A549 (cell line): ENCODE data around the gene FAM174B. TPM values are rescaled to one million over a fixed set of nuclear protein-coding genes. Genes with fewer than 3 reads are reported as not detected.

Experiments
- ATAC-seq, 2 experiments: fragments of 200-7000 bp in 1 of 2; fragments of >200 bp in 1 of 2; cut with Nextera tagmentation in 1 of 2; cut with Tn5 transposase in 1 of 2; 3 replicates each; pipeline versions ENCODE4 v1.8.0 to v1.9.1; 2018 to 2020; ENCODE audit warnings: mild to moderate bottlenecking in 1 of 2, moderate library complexity in 1 of 2
- CTCF ChIA-PET: fragments of 300-600 bp; sonication (Branson Sonifier 250); formaldehyde crosslinking; extraction: SDS; loops from one replicate; lab custom pipeline; 2021; ENCODE audit warnings: antibody characterized with exemption, inconsistent platforms; lab: Yijun Ruan, JAX
- POLR2A ChIA-PET: fragments of 350-600 bp; formaldehyde crosslinking; extraction: SDS; loops from one replicate; lab custom pipeline; 2021; ENCODE audit warnings: antibody characterized with exemption, inconsistent platforms; lab: Yijun Ruan, JAX
- DNase-seq, 2 experiments: peaks; one replicate each; pipeline versions ENCODE4 v3.0.0 to v3.0.0-alpha.2; 2011 to 2016; ENCODE audit warnings: low read depth in 1 of 2, low spot score in 1 of 2
- FAIRE-seq: peaks from 2 replicates; lab custom pipeline; 2011; peaks lifted over from hg19 to GRCh38; lab: Jason Lieb, UNC
- H3K27ac ChIP-seq, 2 experiments: fragments of >200 bp; sonication (Bioruptor Twin); formaldehyde crosslinking; 3 replicates each; pipeline ENCODE4 v1.5.1; 2016 to 2017
- H3K4me1 ChIP-seq: fragments of >200 bp; sonication (Bioruptor Twin); formaldehyde crosslinking; 3 replicates; pipeline ENCODE4 v1.6.1; 2016
- H3K4me2 ChIP-seq: fragments of >200 bp; sonication (Bioruptor Twin); formaldehyde crosslinking; 3 replicates; pipeline ENCODE4 v1.6.1; 2016
- H3K4me3 ChIP-seq: fragments of >200 bp; sonication (Bioruptor Twin); formaldehyde crosslinking; 3 replicates; pipeline ENCODE4 v1.5.1; 2016
- H3K9me3 ChIP-seq: fragments of >200 bp; sonication (Bioruptor Twin); formaldehyde crosslinking; 3 replicates; pipeline ENCODE4 v1.6.1; 2016
- CEBPB ChIP-seq, 2 experiments: fragments of >200 bp in 1 of 2; sonication (Bioruptor Twin) in 1 of 2; formaldehyde crosslinking in 1 of 2; IDR thresholded peaks; 2 replicates each; pipeline ENCODE4 v1.6.1; 2012 to 2016
- CHD4 ChIP-seq: fragments of 200-600 bp; sonication (generic); IDR thresholded peaks from 2 replicates; pipeline ENCODE4 v1.6.1; 2016; ENCODE audit warnings: antibody characterized with exemption, mild to moderate bottlenecking, borderline replicate concordance
- E2F6 ChIP-seq: IDR thresholded peaks from 2 replicates; pipeline ENCODE4 v1.6.1; 2012; ENCODE audit warnings: low read depth, borderline replicate concordance
- EHMT2 ChIP-seq: fragments of 200-600 bp; sonication (generic); IDR thresholded peaks from 2 replicates; pipeline ENCODE4 v1.6.1; 2016; ENCODE audit warnings: antibody characterized with exemption, low read depth, mild to moderate bottlenecking, moderate library complexity
- EP300 ChIP-seq, 2 experiments: fragments of >200 bp; sonication (Bioruptor Twin); formaldehyde crosslinking; IDR thresholded peaks; 2 replicates in 1 of 2; 3 replicates in 1 of 2; pipeline ENCODE4 v1.6.1; 2016 to 2017
- FOSL2 ChIP-seq, 2 experiments: fragments of 450-650 bp in 1 of 2; fragments of >200 bp in 1 of 2; sonication (Bioruptor Twin) in 1 of 2; formaldehyde crosslinking; IDR thresholded peaks; 2 replicates each; pipeline versions ENCODE4 v1.5.0 to v1.6.1; 2016 to 2020; ENCODE audit warnings: mild to moderate bottlenecking in 1 of 2, moderate library complexity in 1 of 2
- GATA3 ChIP-seq: IDR thresholded peaks from 2 replicates; pipeline ENCODE4 v1.6.1; 2012; ENCODE audit warnings: borderline replicate concordance
- HES2 ChIP-seq: fragments of >200 bp; sonication (Bioruptor Twin); formaldehyde crosslinking; IDR thresholded peaks from 2 replicates; pipeline ENCODE4 v1.6.1; 2016
- JUN ChIP-seq, 2 experiments: fragments of >200 bp; sonication (Bioruptor Twin); formaldehyde crosslinking; IDR thresholded peaks; 2 replicates in 1 of 2; 3 replicates in 1 of 2; pipeline ENCODE4 v1.6.1; 2016 to 2017
- MAFK ChIP-seq: fragments of 450-650 bp; IDR thresholded peaks from 2 replicates; pipeline ENCODE4 v1.6.1; 2014; ENCODE audit not compliant: partially characterized antibody
- MAX ChIP-seq: IDR thresholded peaks from 2 replicates; pipeline ENCODE4 v1.6.1; 2012
- NFE2L2 ChIP-seq: fragments of 150-350 bp; conservative IDR thresholded peaks from 2 replicates; pipeline ENCODE4 v1.6.1; 2014; ENCODE audit warnings: low read length
- PBX3 ChIP-seq: IDR thresholded peaks from 2 replicates; pipeline ENCODE4 v1.6.1; 2012
- POLR2A ChIP-seq: IDR thresholded peaks from 2 replicates; pipeline ENCODE4 v1.6.1; 2012; ENCODE audit warnings: mild to moderate bottlenecking, low read length
- RAD21 ChIP-seq, 2 experiments: fragments of >200 bp in 1 of 2; sonication (Bioruptor Twin) in 1 of 2; formaldehyde crosslinking in 1 of 2; IDR thresholded peaks in 1 of 2; conservative IDR thresholded peaks in 1 of 2; 2 replicates in 1 of 2; 3 replicates in 1 of 2; pipeline ENCODE4 v1.6.1; 2012 to 2018; ENCODE audit warnings: inconsistent platforms in 1 of 2
- RARB ChIP-seq: fragments of 250-450 bp; sonication (Bioruptor Pico); IDR thresholded peaks from 2 replicates; pipeline ENCODE4 v1.8.0; 2021; ENCODE audit warnings: mild to moderate bottlenecking, moderate library complexity
- RFX5 ChIP-seq: fragments of 450-650 bp; IDR thresholded peaks from 2 replicates; pipeline ENCODE4 v1.7.1; 2014; ENCODE audit warnings: antibody characterized with exemption, mild to moderate bottlenecking, moderate library complexity
- SMC3 ChIP-seq: fragments of >200 bp; sonication (Bioruptor Twin); formaldehyde crosslinking; IDR thresholded peaks from 3 replicates; pipeline ENCODE4 v1.6.1; 2018; ENCODE audit warnings: inconsistent platforms
- ZC3H11A ChIP-seq: fragments of 450-650 bp; IDR thresholded peaks from 2 replicates; pipeline ENCODE4 v1.6.1; 2014; ENCODE audit warnings: antibody characterized with exemption, mild to moderate bottlenecking
- ZFP36 ChIP-seq: fragments of 450-650 bp; IDR thresholded peaks from 2 replicates; pipeline ENCODE4 v1.6.1; 2014; ENCODE audit warnings: borderline replicate concordance; ENCODE audit not compliant: partially characterized antibody
- ZSCAN20 ChIP-seq: fragments of 250-450 bp; sonication (Bioruptor Pico); IDR thresholded peaks from 2 replicates; pipeline ENCODE4 v1.8.0; 2022; ENCODE audit warnings: mild to moderate bottlenecking, moderate library complexity
- WGBS: methylation state at CpG from one replicate; pipeline ENCODE4 v1.1.6; 2017; ENCODE audit errors: missing lambda C conversion rate; 5-methylcytosine and 5-hydroxymethylcytosine counted together
- polyA plus RNA-seq, 4 experiments: library from polyadenylated mRNA; depleted of rRNA in 3 of 4; stranded (reverse); fragments of >200 nt; fragmentation: RNase III in 1 of 4; extraction: RNeasy Plus Mini Kit Qiagen cat#74134 plus additional on column Dnase treatment in 1 of 4; gene quantifications; 2 replicates in 3 of 4; 3 replicates in 1 of 4; pipeline ENCODE4 v1.2.3, GENCODE V29; 2011 to 2017

Gene FAM174B
- polyA plus RNA-seq, 2 of the 4 experiments (the other 2 are of a cell fraction), result 4.6 to 13.9 TPM

GRCh38 chr15:92617549-92618520, 37.7 kb downstream of the FAM174B start:
- FAIRE-seq, result no peak
- ChIA-PET POLR2A (no interaction called here), CTCF (interaction anchor here (1.1 to 1.4 kb wide), 3 partner anchors 29 to 38 kb away, joined by 3 read pairs; partner anchors contain the start of gene FAM174B)
- Histone ChIP-seq H3K4me3 (no peak overlapping the region), H3K9me3 (no peaks in the 10 kb centered on the region), H3K4me1 (peaks cover 24% of the 10 kb centered on the region), H3K4me2 (peak overlapping the region; percentile 65), H3K27ac (peak overlapping the region; percentile 63 to 70)
- 27% methylated on average over 22 of the region's 22 CpGs for WGBS
- DNase-seq, result peak; percentile 52 to 72
- TF ChIP-seq SMC3 (0 out of 3 replicates have a peak, but pooled peaks have one; percentile 6), PBX3 (peak; percentile 52; the same call in 1 of the 2 replicates), RARB (CRISPR knock-in tag) (no peak), JUN (IDR thresholded peaks at IDR 0.05) (peak in 1 of 2 experiments; percentile 35; a peak in 1 of 5 replicates), GATA3 (peak; percentile 79), ZSCAN20 (CRISPR knock-in tag) (no peak), EHMT2 (no peak), FOSL2 (IDR thresholded peaks at IDR 0.05) (peak; percentile 21; the same call in 1 of the 2 replicates), FOSL2 (CRISPR knock-in tag; IDR thresholded peaks at IDR 0.05) (peak; percentile 73), ZFP36 (no peak), RFX5 (no peak), CHD4 (no peak), RAD21 (conservative IDR thresholded peaks at IDR 0.05 in 1 of 2, IDR thresholded peaks at IDR 0.05 in 1 of 2) (0 out of 5 replicates have a peak, but pooled peaks of 1 of the 2 experiments have one; percentile 15), MAX (peak; percentile 44; the same call in 1 of the 2 replicates), EP300 (IDR thresholded peaks at IDR 0.05) (peak in 1 of 2 experiments; percentile 18; a peak in 1 of 5 replicates), MAFK (no peak), ZC3H11A (no peak), CEBPB (IDR thresholded peaks at IDR 0.05) (no peak), NFE2L2 (no peak)
- ATAC-seq, result peak; percentile 73 to 91

GRCh38 chr15:92616621-92617548, 38.7 kb downstream of the FAM174B start:
- Histone ChIP-seq H3K4me3 (no peak overlapping the region), H3K4me2 (peak overlapping the region; percentile 65), H3K9me3 (no peaks in the 10 kb centered on the region), H3K27ac (peak overlapping the region; percentile 63 to 70), H3K4me1 (peaks cover 24% of the 10 kb centered on the region)
- WGBS, result 87% methylated on average over 25 of the region's 25 CpGs
- ChIA-PET POLR2A (no interaction called here), CTCF (interaction anchor here (0.8 to 1.4 kb wide), 4 partner anchors 28 to 98 kb away, joined by 3 read pairs; partner anchors contain the start of gene FAM174B)
- peak; percentile 2 to 13; a peak in 3 of 6 replicates for ATAC-seq
- DNase-seq, result no peak
- no peak for FAIRE-seq
- no peak for TF ChIP-seq POLR2A
- no peak for TF ChIP-seq NFE2L2
- TF ChIP-seq E2F6, result no peak
- peak; percentile 54; the same call in 1 of the 2 replicates for TF ChIP-seq EHMT2
- no peak for TF ChIP-seq HES2
